ENCODE data around the gene SLC44A5.
"Not testable (repeated sequence)": the region's sequence is repeated elsewhere in the genome, so short reads cannot be mapped to it uniquely, and the experiment has no call there.

The SLC44A5 gene

GRCh38 chr1:75425001-75425650 is 185.8 kb downstream of the SLC44A5 start:
- H3K9me3 ChIP-seq (ENCODE audit: control insufficient read depth, insufficient read depth, low read length) = no peaks in the 10 kb centered on the region
- no peaks in the 10 kb centered on the region for H3K36me3 ChIP-seq (ENCODE audit: insufficient read depth, low read length)
- H3K4me1 ChIP-seq (ENCODE audit: insufficient read depth, low read length) = no peaks in the 10 kb centered on the region
- H3K9ac ChIP-seq (ENCODE audit: low read depth, low read length) = no peak overlapping the region

GRCh38 chr1:75423616-75424015 is 187.3 kb downstream of the SLC44A5 start:
- Histone ChIP-seq H3K36me3 (ENCODE audit: insufficient read depth, low read length) (no peaks in the 10 kb centered on the region), H3K9ac (ENCODE audit: low read depth, low read length) (no peak overlapping the region), H3K4me1 (ENCODE audit: insufficient read depth, low read length) (no peaks in the 10 kb centered on the region), H3K9me3 (ENCODE audit: control insufficient read depth, insufficient read depth, low read length) (no peaks in the 10 kb centered on the region)

- no peaks in the 10 kb centered on the region for H3K9me3 ChIP-seq (ENCODE audit: control insufficient read depth, insufficient read depth, low read length)
- H3K4me1 ChIP-seq (ENCODE audit: insufficient read depth, low read length) = no peaks in the 10 kb centered on the region
- H3K36me3 ChIP-seq (ENCODE audit: insufficient read depth, low read length) = no peaks in the 10 kb centered on the region
- H3K9ac ChIP-seq (ENCODE audit: low read depth, low read length) = no peak overlapping the region
Observed at GRCh38 chr1:75423136-75423535, 187.8 kb downstream of the SLC44A5 start.

GRCh38 chr1:75421371-75421770 is 189.5 kb downstream of the SLC44A5 start:
- H3K9me3 ChIP-seq (ENCODE audit: control insufficient read depth, insufficient read depth, low read length) = peaks cover 2% of the 10 kb centered on the region; the same call in 1 of the 2 replicates
- H3K36me3 ChIP-seq (ENCODE audit: insufficient read depth, low read length) = no peaks in the 10 kb centered on the region
- H3K4me1 ChIP-seq (ENCODE audit: insufficient read depth, low read length) = no peaks in the 10 kb centered on the region
- no peak overlapping the region for H3K9ac ChIP-seq (ENCODE audit: low read depth, low read length)

- Histone ChIP-seq H3K4me1 (ENCODE audit: insufficient read depth, low read length) (no peaks in the 10 kb centered on the region), H3K36me3 (ENCODE audit: insufficient read depth, low read length) (no peaks in the 10 kb centered on the region), H3K9ac (ENCODE audit: low read depth, low read length) (no peak overlapping the region), H3K9me3 (ENCODE audit: control insufficient read depth, insufficient read depth, low read length) (peaks cover 3% of the 10 kb centered on the region)
Observed at GRCh38 chr1:75415187-75415586, 195.7 kb downstream of the SLC44A5 start.

- Histone ChIP-seq H3K9ac (ENCODE audit: low read depth, low read length) (no peak overlapping the region), H3K4me1 (ENCODE audit: insufficient read depth, low read length) (no peaks in the 10 kb centered on the region), H3K36me3 (ENCODE audit: insufficient read depth, low read length) (no peaks in the 10 kb centered on the region), H3K9me3 (ENCODE audit: control insufficient read depth, insufficient read depth, low read length) (peaks cover 3% of the 10 kb centered on the region)
Observed at GRCh38 chr1:75412616-75413015, 198.3 kb downstream of the SLC44A5 start.

GRCh38 chr1:75404681-75405080 is 206.2 kb downstream of the SLC44A5 start:
- H3K9me3 ChIP-seq (ENCODE audit: control insufficient read depth, insufficient read depth, low read length); H3K4me1 ChIP-seq (ENCODE audit: insufficient read depth, low read length); H3K9ac ChIP-seq (ENCODE audit: low read depth, low read length); H3K36me3 ChIP-seq (ENCODE audit: insufficient read depth, low read length): not testable (repeated sequence)

- not testable (repeated sequence) for H3K9ac ChIP-seq (ENCODE audit: low read depth, low read length); H3K9me3 ChIP-seq (ENCODE audit: control insufficient read depth, insufficient read depth, low read length); H3K4me1 ChIP-seq (ENCODE audit: insufficient read depth, low read length); H3K36me3 ChIP-seq (ENCODE audit: insufficient read depth, low read length)
Observed at GRCh38 chr1:75403147-75403646, 207.7 kb downstream of the SLC44A5 start.

- Histone ChIP-seq H3K9ac (ENCODE audit: low read depth, low read length) (no peak overlapping the region), H3K36me3 (ENCODE audit: insufficient read depth, low read length) (no peaks in the 10 kb centered on the region), H3K4me1 (ENCODE audit: insufficient read depth, low read length) (no peaks in the 10 kb centered on the region), H3K9me3 (ENCODE audit: control insufficient read depth, insufficient read depth, low read length) (no peaks in the 10 kb centered on the region)
Observed at GRCh38 chr1:75400716-75401115, 210.2 kb downstream of the SLC44A5 start.

GRCh38 chr1:75396745-75397144 is 214.2 kb downstream of the SLC44A5 start:
- no peaks in the 10 kb centered on the region for H3K4me1 ChIP-seq (ENCODE audit: insufficient read depth, low read length)
- no peak overlapping the region for H3K9ac ChIP-seq (ENCODE audit: low read depth, low read length)
- no peaks in the 10 kb centered on the region; the same call in 1 of the 2 replicates for H3K9me3 ChIP-seq (ENCODE audit: control insufficient read depth, insufficient read depth, low read length)
- no peaks in the 10 kb centered on the region for H3K36me3 ChIP-seq (ENCODE audit: insufficient read depth, low read length)

- H3K36me3 ChIP-seq (ENCODE audit: insufficient read depth, low read length) = no peaks in the 10 kb centered on the region
Observed at GRCh38 chr1:75396260-75396659, 214.7 kb downstream of the SLC44A5 start.

GRCh38 chr1:75394386-75395139 is 216.4 kb downstream of the SLC44A5 start:
- Histone ChIP-seq H3K9ac (ENCODE audit: low read depth, low read length) (no peak overlapping the region), H3K36me3 (ENCODE audit: insufficient read depth, low read length) (no peaks in the 10 kb centered on the region), H3K9me3 (ENCODE audit: control insufficient read depth, insufficient read depth, low read length) (no peaks in the 10 kb centered on the region; the same call in 1 of the 2 replicates), H3K4me1 (ENCODE audit: insufficient read depth, low read length) (no peaks in the 10 kb centered on the region)

More at GRCh38 chr1:75396260-75396659, 214.7 kb downstream of the SLC44A5 start:
- H3K4me1 ChIP-seq (ENCODE audit: insufficient read depth, low read length) = no peaks in the 10 kb centered on the region
- no peaks in the 10 kb centered on the region; the same call in 1 of the 2 replicates for H3K9me3 ChIP-seq (ENCODE audit: control insufficient read depth, insufficient read depth, low read length)
- no peak overlapping the region for H3K9ac ChIP-seq (ENCODE audit: low read depth, low read length)

- no peaks in the 10 kb centered on the region for H3K36me3 ChIP-seq (ENCODE audit: insufficient read depth, low read length)
- H3K9me3 ChIP-seq (ENCODE audit: control insufficient read depth, insufficient read depth, low read length) = no peaks in the 10 kb centered on the region; the same call in none of the 2 replicates
- H3K4me1 ChIP-seq (ENCODE audit: insufficient read depth, low read length) = no peaks in the 10 kb centered on the region
- no peak overlapping the region for H3K9ac ChIP-seq (ENCODE audit: low read depth, low read length)
Observed at GRCh38 chr1:75392278-75392677, 218.6 kb downstream of the SLC44A5 start.

- not testable (repeated sequence) for H3K36me3 ChIP-seq (ENCODE audit: insufficient read depth, low read length); H3K9me3 ChIP-seq (ENCODE audit: control insufficient read depth, insufficient read depth, low read length)
- Histone ChIP-seq H3K4me1 (ENCODE audit: insufficient read depth, low read length) (peaks cover 16% of the 10 kb centered on the region), H3K9ac (ENCODE audit: low read depth, low read length) (peak overlapping the region; percentile 70)
Observed at GRCh38 chr1:75375476-75376447, 235.2 kb downstream of the SLC44A5 start.
